ENCODE data around the gene AFF2. TPM values are rescaled to one million over a fixed set of nuclear protein-coding genes. Genes with fewer than 3 reads are reported as not detected.

The AFF2 gene
- total RNA-seq, 1 experiment from 2014 or later = 0.19 TPM

DNA sequence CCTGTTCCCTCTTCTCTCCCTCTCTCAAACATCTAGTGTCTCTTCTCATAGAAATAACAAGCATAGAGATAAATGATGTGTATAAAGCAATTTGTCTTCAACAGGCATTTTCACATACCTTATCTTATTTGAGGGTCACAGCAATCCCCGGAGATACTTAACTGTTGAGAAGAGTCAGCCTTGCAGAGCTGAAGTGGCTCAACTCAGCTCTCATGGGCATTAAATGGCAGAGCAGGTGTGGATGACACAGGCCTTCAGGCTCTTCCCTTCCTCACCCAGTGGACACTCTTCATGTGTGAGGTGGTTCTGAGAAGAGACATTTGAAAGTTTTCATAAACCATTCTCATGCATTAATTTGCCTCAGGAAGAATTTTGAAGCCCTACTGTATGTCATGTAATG, 134.2 kb downstream of the AFF2 start:
- no peak overlapping the region for H3K4me3 Mint-ChIP-seq (ENCODE audit: unreplicated experiment)
- BruUV-seq (replicated peaks) = no TSS peak
- no peak overlapping the region for H3K27ac Mint-ChIP-seq (ENCODE audit: low read depth, unreplicated experiment)
- TF ChIP-seq, protein P1, sequence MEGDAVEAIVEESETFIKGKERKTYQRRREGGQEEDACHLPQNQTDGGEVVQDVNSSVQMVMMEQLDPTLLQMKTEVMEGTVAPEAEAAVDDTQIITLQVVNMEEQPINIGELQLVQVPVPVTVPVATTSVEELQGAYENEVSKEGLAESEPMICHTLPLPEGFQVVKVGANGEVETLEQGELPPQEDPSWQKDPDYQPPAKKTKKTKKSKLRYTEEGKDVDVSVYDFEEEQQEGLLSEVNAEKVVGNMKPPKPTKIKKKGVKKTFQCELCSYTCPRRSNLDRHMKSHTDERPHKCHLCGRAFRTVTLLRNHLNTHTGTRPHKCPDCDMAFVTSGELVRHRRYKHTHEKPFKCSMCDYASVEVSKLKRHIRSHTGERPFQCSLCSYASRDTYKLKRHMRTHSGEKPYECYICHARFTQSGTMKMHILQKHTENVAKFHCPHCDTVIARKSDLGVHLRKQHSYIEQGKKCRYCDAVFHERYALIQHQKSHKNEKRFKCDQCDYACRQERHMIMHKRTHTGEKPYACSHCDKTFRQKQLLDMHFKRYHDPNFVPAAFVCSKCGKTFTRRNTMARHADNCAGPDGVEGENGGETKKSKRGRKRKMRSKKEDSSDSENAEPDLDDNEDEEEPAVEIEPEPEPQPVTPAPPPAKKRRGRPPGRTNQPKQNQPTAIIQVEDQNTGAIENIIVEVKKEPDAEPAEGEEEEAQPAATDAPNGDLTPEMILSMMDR (IDR thresholded peaks at IDR 0.05; ENCODE audit: unreplicated experiment) = no peak
- H3K36me3 Mint-ChIP-seq (ENCODE audit: insufficient read depth, unreplicated experiment) = no peaks in the 10 kb centered on the region
- POLR2A ChIA-PET = no interaction called here
- DNase-seq (ENCODE audit: unreplicated experiment) = no peak
- H3K4me1 Mint-ChIP-seq (ENCODE audit: insufficient read depth, unreplicated experiment) = no peaks in the 10 kb centered on the region
- CTCF ChIA-PET = interaction anchor here (0.9 kb wide), 1 partner anchor 111 kb away, joined by 3 read pairs; no protein-coding TSS in a partner anchor
- no peaks in the 10 kb centered on the region for H3K27me3 Mint-ChIP-seq (ENCODE audit: insufficient read depth, unreplicated experiment)
- H3K9me3 Mint-ChIP-seq (ENCODE audit: unreplicated experiment) = peaks cover 7% of the 10 kb centered on the region
- intact Hi-C loops (cut with micrococcal nuclease) = no loop called here

- peaks cover 11% of the 10 kb centered on the region for H3K9me3 Mint-ChIP-seq (ENCODE audit: unreplicated experiment)
- TF ChIP-seq, protein P1 (IDR thresholded peaks at IDR 0.05; ENCODE audit: unreplicated experiment) = no peak
- CTCF ChIA-PET = no interaction called here
- H3K27me3 Mint-ChIP-seq (ENCODE audit: insufficient read depth, unreplicated experiment) = no peaks in the 10 kb centered on the region
- no peak for DNase-seq (ENCODE audit: unreplicated experiment)
- H3K4me1 Mint-ChIP-seq (ENCODE audit: insufficient read depth, unreplicated experiment) = no peaks in the 10 kb centered on the region
- no peak overlapping the region for H3K4me3 Mint-ChIP-seq (ENCODE audit: unreplicated experiment)
- POLR2A ChIA-PET = no interaction called here
- BruUV-seq (replicated peaks) = no TSS peak
- no peak overlapping the region for H3K27ac Mint-ChIP-seq (ENCODE audit: low read depth, unreplicated experiment)
- no peaks in the 10 kb centered on the region for H3K36me3 Mint-ChIP-seq (ENCODE audit: insufficient read depth, unreplicated experiment)
- intact Hi-C loops (cut with micrococcal nuclease) = no loop called here
Observed at GRCh38 chrX:148643460-148643859, 143.0 kb downstream of the AFF2 start.

DNA sequence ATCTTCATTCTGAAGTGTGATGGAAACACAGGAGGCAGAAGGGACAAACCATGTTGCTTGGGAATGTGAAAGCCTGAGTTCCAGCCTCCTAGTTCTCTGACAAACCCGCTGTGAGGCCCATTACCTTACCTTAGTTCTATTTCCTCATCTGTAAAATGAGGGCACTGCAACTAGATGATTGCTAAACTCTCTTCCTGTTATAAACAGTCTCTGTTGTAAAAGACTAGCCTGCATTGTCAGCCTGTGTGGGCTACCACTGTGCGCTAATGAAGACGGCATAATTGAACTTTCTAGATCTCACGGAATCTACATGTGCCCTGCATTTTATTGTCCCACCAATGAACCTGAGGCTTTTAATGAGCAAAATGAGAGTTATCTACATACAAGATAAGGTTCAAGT, 147.2 kb downstream of the AFF2 start:
- Mint-ChIP-seq H3K27me3 (ENCODE audit: insufficient read depth, unreplicated experiment) (no peaks in the 10 kb centered on the region), H3K36me3 (ENCODE audit: insufficient read depth, unreplicated experiment) (no peaks in the 10 kb centered on the region), H3K9me3 (ENCODE audit: unreplicated experiment) (peaks cover 7% of the 10 kb centered on the region), H3K4me1 (ENCODE audit: insufficient read depth, unreplicated experiment) (no peaks in the 10 kb centered on the region), H3K27ac (ENCODE audit: low read depth, unreplicated experiment) (no peak overlapping the region), H3K4me3 (ENCODE audit: unreplicated experiment) (no peak overlapping the region)
- intact Hi-C loops (cut with micrococcal nuclease) = no loop called here
- ChIA-PET CTCF (no interaction called here), POLR2A (no interaction called here)
- TF ChIP-seq, protein P1 (IDR thresholded peaks at IDR 0.05; ENCODE audit: unreplicated experiment) = no peak
- no TSS peak for BruUV-seq (replicated peaks)
- DNase-seq (ENCODE audit: unreplicated experiment) = no peak

- Mint-ChIP-seq H3K27ac (ENCODE audit: low read depth, unreplicated experiment) (no peak overlapping the region), H3K27me3 (ENCODE audit: insufficient read depth, unreplicated experiment) (no peaks in the 10 kb centered on the region), H3K4me1 (ENCODE audit: insufficient read depth, unreplicated experiment) (no peaks in the 10 kb centered on the region), H3K4me3 (ENCODE audit: unreplicated experiment) (no peak overlapping the region), H3K9me3 (ENCODE audit: unreplicated experiment) (peaks cover 17% of the 10 kb centered on the region), H3K36me3 (ENCODE audit: insufficient read depth, unreplicated experiment) (no peaks in the 10 kb centered on the region)
- ChIA-PET CTCF (no interaction called here), POLR2A (no interaction called here)
- no TSS peak for BruUV-seq (replicated peaks)
- intact Hi-C loops (cut with micrococcal nuclease) = no loop called here
- DNase-seq (ENCODE audit: unreplicated experiment) = no peak
- TF ChIP-seq, protein P1 (IDR thresholded peaks at IDR 0.05; ENCODE audit: unreplicated experiment) = no peak
Observed at GRCh38 chrX:148649145-148649795, 148.9 kb downstream of the AFF2 start.
